ENCODE data around the gene INTS1. TPM values are rescaled to one million over a fixed set of nuclear protein-coding genes. Genes with fewer than 3 reads are reported as not detected.

INTS1 gene
- total RNA-seq, 4 donors from 2014 or later, result 44.3 to 108 (median 78.8) TPM

GRCh38 chr7:1542841-1543747, 38.9 kb upstream of the INTS1 start:
- H3K27ac ChIP-seq, result peak overlapping the region; percentile 10 to 48 (median 32)
- in situ Hi-C loops (cut with MboI; ENCODE audit: low sequenced_read_pairs in 4 of 4) (no loop called here), intact Hi-C loops (cut with DNase I; ENCODE audit: low total_unique reads) (no loop called here)
- DNase-seq (no peak), ATAC-seq (no peak)
- H3K9me3 ChIP-seq, result no peaks in the 10 kb centered on the region
- peaks cover 7 to 16% of the 10 kb centered on the region in 2 donors for H3K4me1 ChIP-seq
- peaks cover 0 to 53% of the 10 kb centered on the region in 2 donors for H3K36me3 ChIP-seq
- no peaks in the 10 kb centered on the region for H3K27me3 ChIP-seq
- no peak for TF ChIP-seq POLR2A (IDR thresholded peaks at IDR 0.05)
- no peak for TF ChIP-seq CTCF (IDR thresholded peaks at IDR 0.05 in 4 of 5, conservative IDR thresholded peaks at IDR 0.05 in 1 of 5)
- no peak overlapping the region for H3K4me3 ChIP-seq

GRCh38 chr7:1542329-1542728, 38.1 kb upstream of the INTS1 start:
- Histone ChIP-seq H3K36me3 (peaks cover 0 to 53% of the 10 kb centered on the region in 2 donors), H3K4me3 (no peak overlapping the region), H3K27me3 (no peaks in the 10 kb centered on the region), H3K27ac (peak overlapping the region in 2 of 4 donors; percentile 21 to 48), H3K4me1 (peaks cover 14 to 22% of the 10 kb centered on the region in 2 donors), H3K9me3 (no peaks in the 10 kb centered on the region)
- intact Hi-C loops (cut with DNase I; ENCODE audit: low total_unique reads), result no loop called here
- ATAC-seq (no peak), DNase-seq (no peak)
- in situ Hi-C loops (cut with MboI; ENCODE audit: low sequenced_read_pairs in 4 of 4), result no loop called here
- TF ChIP-seq POLR2A (IDR thresholded peaks at IDR 0.05), result no peak
- no peak for TF ChIP-seq CTCF (IDR thresholded peaks at IDR 0.05 in 4 of 5, conservative IDR thresholded peaks at IDR 0.05 in 1 of 5)

- Histone ChIP-seq H3K4me1 (peaks cover 19 to 27% of the 10 kb centered on the region in 2 donors), H3K36me3 (peaks cover 0 to 53% of the 10 kb centered on the region in 2 donors), H3K9me3 (no peaks in the 10 kb centered on the region), H3K4me3 (no peak overlapping the region), H3K27ac (peak overlapping the region in 1 of 4 donors; percentile 21), H3K27me3 (no peaks in the 10 kb centered on the region)
- intact Hi-C loops (cut with DNase I; ENCODE audit: low total_unique reads), result no loop called here
- in situ Hi-C loops (cut with MboI; ENCODE audit: low sequenced_read_pairs in 4 of 4), result no loop called here
- ATAC-seq, result no peak
- TF ChIP-seq POLR2A (IDR thresholded peaks at IDR 0.05), result no peak
- TF ChIP-seq CTCF (IDR thresholded peaks at IDR 0.05 in 4 of 5, conservative IDR thresholded peaks at IDR 0.05 in 1 of 5), result no peak
- no peak for DNase-seq
Observed at GRCh38 chr7:1541431-1542162, 37.4 kb upstream of the INTS1 start.

- intact Hi-C loops (cut with DNase I; ENCODE audit: low total_unique reads) (no loop called here), in situ Hi-C loops (cut with MboI; ENCODE audit: low sequenced_read_pairs in 4 of 4) (no loop called here)
- TF ChIP-seq CTCF (IDR thresholded peaks at IDR 0.05 in 4 of 5, conservative IDR thresholded peaks at IDR 0.05 in 1 of 5) (no peak), POLR2A (IDR thresholded peaks at IDR 0.05) (no peak)
- ATAC-seq (no peak), DNase-seq (no peak)
- H3K4me1 ChIP-seq, result peaks cover 27 to 30% of the 10 kb centered on the region in 2 donors
- H3K27ac ChIP-seq, result peak overlapping the region in 1 of 4 donors; percentile 4
- no peaks in the 10 kb centered on the region for H3K9me3 ChIP-seq
- H3K36me3 ChIP-seq, result peaks cover 0 to 53% of the 10 kb centered on the region in 2 donors
- no peak overlapping the region for H3K4me3 ChIP-seq
- H3K27me3 ChIP-seq, result no peaks in the 10 kb centered on the region
Observed at GRCh38 chr7:1540776-1541271, 36.6 kb upstream of the INTS1 start.

Measured in gastrocnemius medialis (tissue), 4 donors.